HG03196 (cell line): ENCODE results near the gene AXIN1.
"Not testable (repeated sequence)": the region's sequence is repeated elsewhere in the genome, so short reads cannot be mapped to it uniquely, and the experiment has no call there.

Source experiments
- ATAC-seq: cut with Tn5 transposase; IDR thresholded peaks from one replicate; pipeline ENCODE4 v1.9.1; 2021; ENCODE audit not compliant: unreplicated experiment

Gene AXIN1

GRCh38 chr16:381789-382717 lies 29.5 kb upstream of the AXIN1 start, which contains the start of gene PGAP6:
TSS of gene PGAP6 (minus strand) at chr16:381978. CDS start at chr16:381821, 157 bp downstream.
- no peak for ATAC-seq

- ATAC-seq, result no peak
Observed at GRCh38 chr16:381012-381788, 28.7 kb upstream of the AXIN1 start.

GRCh38 chr16:380762-381011 lies 28.2 kb upstream of the AXIN1 start:
- no peak for ATAC-seq

- ATAC-seq, result no peak
Observed at GRCh38 chr16:379961-380761, 27.6 kb upstream of the AXIN1 start.

- ATAC-seq, result no peak
Observed at GRCh38 chr16:379183-379960, 26.8 kb upstream of the AXIN1 start.

- no peak for ATAC-seq
Observed at GRCh38 chr16:378821-379182, 26.3 kb upstream of the AXIN1 start.

- ATAC-seq, result not testable (repeated sequence)
Observed at GRCh38 chr16:378113-378820, 25.7 kb upstream of the AXIN1 start.

- ATAC-seq, result no peak
Observed at GRCh38 chr16:377419-377951, 25.0 kb upstream of the AXIN1 start.

- no peak for ATAC-seq
Observed at GRCh38 chr16:376817-377418, 24.4 kb upstream of the AXIN1 start.

- ATAC-seq, result no peak
Observed at GRCh38 chr16:375927-376816, 23.6 kb upstream of the AXIN1 start.

- ATAC-seq, result no peak
Observed at GRCh38 chr16:375212-375611, 22.7 kb upstream of the AXIN1 start.

- no peak for ATAC-seq
Observed at GRCh38 chr16:374616-374926, 22.0 kb upstream of the AXIN1 start.

- no peak for ATAC-seq
Observed at GRCh38 chr16:373848-374615, 21.5 kb upstream of the AXIN1 start.

- no peak for ATAC-seq
Observed at GRCh38 chr16:373020-373598, 20.6 kb upstream of the AXIN1 start.

GRCh38 chr16:372302-372983 lies 19.9 kb upstream of the AXIN1 start:
- no peak for ATAC-seq

GRCh38 chr16:371515-372301 lies 19.2 kb upstream of the AXIN1 start:
- ATAC-seq, result no peak
